Osteocyte (in vitro differentiated cells): Measurements from ENCODE around the gene TEX261. TPM values are rescaled to one million over a fixed set of nuclear protein-coding genes. Genes with fewer than 3 reads are reported as not detected.
A peak's percentile ranks its signal among the peaks of the same experiment; 100 is the strongest.
"Not testable (repeated sequence)": the region's sequence is repeated elsewhere in the genome, so short reads cannot be mapped to it uniquely, and the experiment has no call there.

Experiments used
- DNase-seq: peaks from one replicate; pipeline ENCODE4 v3.0.0; 2021; ENCODE audit warnings: mixed read lengths; ENCODE audit not compliant: unreplicated experiment; ENCODE audit errors: extremely low spot score
- H3K27ac Mint-ChIP-seq: one replicate; pipeline ENCODE4 v1.8.0; 2021; ENCODE audit warnings: mild to moderate bottlenecking, mixed read lengths; ENCODE audit not compliant: unreplicated experiment
- H3K27me3 Mint-ChIP-seq: one replicate; pipeline ENCODE4 v1.8.0; 2021; ENCODE audit warnings: mixed read lengths; ENCODE audit not compliant: unreplicated experiment
- H3K36me3 Mint-ChIP-seq: one replicate; pipeline ENCODE4 v1.8.0; 2021; ENCODE audit warnings: mixed read lengths; ENCODE audit not compliant: unreplicated experiment
- H3K4me1 Mint-ChIP-seq: one replicate; pipeline ENCODE4 v1.8.0; 2021; ENCODE audit warnings: mixed read lengths; ENCODE audit not compliant: unreplicated experiment
- H3K4me3 Mint-ChIP-seq: one replicate; pipeline ENCODE4 v1.8.0; 2021; ENCODE audit warnings: mild to moderate bottlenecking, moderate library complexity, mixed read lengths; ENCODE audit not compliant: unreplicated experiment
- H3K9me3 Mint-ChIP-seq: one replicate; pipeline ENCODE4 v1.8.0; 2021; ENCODE audit warnings: mixed read lengths; ENCODE audit not compliant: unreplicated experiment
- CTCF ChIP-seq: fragments of 200-600 bp; sonication (generic); IDR thresholded peaks from 2 replicates; pipeline ENCODE4 v1.5.0; 2021; ENCODE audit warnings: antibody characterized with exemption, mild to moderate bottlenecking, moderate library complexity
- long read RNA-seq: library from polyadenylated mRNA; unstranded; transcript quantifications from one replicate; pipeline ENCODE4 v2.0.0, GENCODE V29; 2021
- total RNA-seq: library from RNA; stranded (reverse); gene quantifications from 2 replicates; pipeline ENCODE4 v1.2.1, GENCODE V29; 2021

The TEX261 gene
- 64.7 and 71.2 TPM in 2 replicates for total RNA-seq
- long read RNA-seq, transcript TEX261-201 (6 exons, 3,441 nt): major isoform, 6 of 13 reads
- long read RNA-seq, partial matches to known transcripts: 0 of 13 reads
- long read RNA-seq, other reads (novel, unspliced or antisense): 6 of 13 reads

GRCh38 chr2:70994699-70995425, at the start of gene TEX261:
TSS of gene TEX261 (minus strand) at chr2:70994873. CDS start at chr2:70994757, 116 bp downstream.
- Mint-ChIP-seq H3K27me3 (peaks cover 3% of the 10 kb centered on the region), H3K36me3 (peaks cover 4% of the 10 kb centered on the region)

GRCh38 chr2:71043531-71044407, 49.1 kb upstream of the TEX261 start:
- Mint-ChIP-seq H3K27me3 (peaks cover 9% of the 10 kb centered on the region), H3K27ac (no peak overlapping the region), H3K4me1 (no peaks in the 10 kb centered on the region), H3K4me3 (no peak overlapping the region), H3K36me3 (no peaks in the 10 kb centered on the region), H3K9me3 (no peaks in the 10 kb centered on the region)
- TF ChIP-seq CTCF: no peak
- DNase-seq: peak; percentile 72

More at GRCh38 chr2:70994699-70995425, at the start of gene TEX261:
- DNase-seq: peak; percentile 98
- H3K4me1 Mint-ChIP-seq: peaks cover 19% of the 10 kb centered on the region
- H3K4me3 Mint-ChIP-seq: peak within 1 kb of the TSS; percentile 93
- H3K27ac Mint-ChIP-seq: peak within 1 kb of the TSS; percentile 73
- H3K9me3 Mint-ChIP-seq: no peaks in the 10 kb centered on the region
- peak; percentile 73 for TF ChIP-seq CTCF

- TF ChIP-seq CTCF: no peak
- no peak for DNase-seq
- no peak overlapping the region for H3K27ac Mint-ChIP-seq
- H3K9me3 Mint-ChIP-seq: no peaks in the 10 kb centered on the region
- H3K4me1 Mint-ChIP-seq: no peaks in the 10 kb centered on the region
- H3K4me3 Mint-ChIP-seq: no peak overlapping the region
- no peaks in the 10 kb centered on the region for H3K36me3 Mint-ChIP-seq
- H3K27me3 Mint-ChIP-seq: peaks cover 23% of the 10 kb centered on the region
Measured at GRCh38 chr2:71042287-71042686, 47.6 kb upstream of the TEX261 start.

GRCh38 chr2:71036296-71036695, 41.6 kb upstream of the TEX261 start:
- not testable (repeated sequence) for H3K9me3 Mint-ChIP-seq, H3K4me1 Mint-ChIP-seq, H3K27ac Mint-ChIP-seq, H3K36me3 Mint-ChIP-seq, H3K4me3 Mint-ChIP-seq, DNase-seq
- H3K27me3 Mint-ChIP-seq: peaks cover 62% of the 10 kb centered on the region

- H3K27ac Mint-ChIP-seq, H3K36me3 Mint-ChIP-seq, H3K9me3 Mint-ChIP-seq, H3K4me3 Mint-ChIP-seq, H3K4me1 Mint-ChIP-seq, DNase-seq: not testable (repeated sequence)
- H3K27me3 Mint-ChIP-seq: peaks cover 22% of the 10 kb centered on the region
Measured at GRCh38 chr2:71023553-71024243, 29.0 kb upstream of the TEX261 start.

GRCh38 chr2:71021394-71021793, 26.7 kb upstream of the TEX261 start:
- H3K4me3 Mint-ChIP-seq, H3K9me3 Mint-ChIP-seq, H3K36me3 Mint-ChIP-seq, H3K4me1 Mint-ChIP-seq, H3K27ac Mint-ChIP-seq, DNase-seq: not testable (repeated sequence)
- peaks cover 31% of the 10 kb centered on the region for H3K27me3 Mint-ChIP-seq

- not testable (repeated sequence) for H3K27ac Mint-ChIP-seq, H3K9me3 Mint-ChIP-seq
Measured at GRCh38 chr2:71019989-71020388, 25.3 kb upstream of the TEX261 start.

More at GRCh38 chr2:71019989-71020388, 25.3 kb upstream of the TEX261 start:
- H3K36me3 Mint-ChIP-seq, H3K4me1 Mint-ChIP-seq, H3K4me3 Mint-ChIP-seq, DNase-seq: not testable (repeated sequence)
- H3K27me3 Mint-ChIP-seq: peaks cover 27% of the 10 kb centered on the region
